ENCODE results near the gene TMEM252.

DNA sequence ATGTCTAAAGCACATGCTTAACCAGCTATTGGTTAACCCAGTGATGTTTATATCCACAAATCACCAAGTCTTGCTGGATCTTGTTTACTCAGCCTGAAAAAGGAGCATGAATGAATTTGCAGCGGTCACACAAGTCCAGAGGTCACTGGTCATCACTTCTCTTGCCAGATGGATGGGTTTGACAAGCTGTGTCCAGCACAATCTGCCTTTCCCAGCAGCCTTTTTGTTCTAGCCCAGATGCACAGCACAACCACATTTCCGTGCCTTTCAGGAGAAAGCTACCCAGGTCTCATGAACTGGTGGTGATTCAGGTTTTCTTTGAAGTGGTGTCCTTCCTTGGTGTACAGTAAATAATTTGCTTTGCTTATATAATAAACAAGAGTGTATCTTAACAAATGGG lies 32.1 kb downstream of the TMEM252 start:
- TF ChIP-seq EZH2 (IDR thresholded peaks at IDR 0.05; ENCODE audit: borderline replicate concordance, insufficient read depth, low read depth, low read length, poor library complexity, severe bottlenecking), result no peak
- TF ChIP-seq, protein P1, sequence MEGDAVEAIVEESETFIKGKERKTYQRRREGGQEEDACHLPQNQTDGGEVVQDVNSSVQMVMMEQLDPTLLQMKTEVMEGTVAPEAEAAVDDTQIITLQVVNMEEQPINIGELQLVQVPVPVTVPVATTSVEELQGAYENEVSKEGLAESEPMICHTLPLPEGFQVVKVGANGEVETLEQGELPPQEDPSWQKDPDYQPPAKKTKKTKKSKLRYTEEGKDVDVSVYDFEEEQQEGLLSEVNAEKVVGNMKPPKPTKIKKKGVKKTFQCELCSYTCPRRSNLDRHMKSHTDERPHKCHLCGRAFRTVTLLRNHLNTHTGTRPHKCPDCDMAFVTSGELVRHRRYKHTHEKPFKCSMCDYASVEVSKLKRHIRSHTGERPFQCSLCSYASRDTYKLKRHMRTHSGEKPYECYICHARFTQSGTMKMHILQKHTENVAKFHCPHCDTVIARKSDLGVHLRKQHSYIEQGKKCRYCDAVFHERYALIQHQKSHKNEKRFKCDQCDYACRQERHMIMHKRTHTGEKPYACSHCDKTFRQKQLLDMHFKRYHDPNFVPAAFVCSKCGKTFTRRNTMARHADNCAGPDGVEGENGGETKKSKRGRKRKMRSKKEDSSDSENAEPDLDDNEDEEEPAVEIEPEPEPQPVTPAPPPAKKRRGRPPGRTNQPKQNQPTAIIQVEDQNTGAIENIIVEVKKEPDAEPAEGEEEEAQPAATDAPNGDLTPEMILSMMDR (IDR thresholded peaks at IDR 0.05), result no peak
